Tibial nerve (tissue), 4 donors: ENCODE data around the gene MPST. TPM values are rescaled to one million over a fixed set of nuclear protein-coding genes. Genes with fewer than 3 reads are reported as not detected.

Experiments
- DNase-seq, 2 donors: peaks; one replicate each; pipeline ENCODE4 v3.0.0-alpha.2; 2019; ENCODE audit warnings: low spot score in 2 of 2
- H3K27ac ChIP-seq, 4 donors: fragments of 200-600 bp; sonication (generic) in 3 of 4; one replicate each; pipeline ENCODE4 v1.5.1; 2017 to 2019; ENCODE audit warnings: mild to moderate bottlenecking in 1 of 4
- H3K27me3 ChIP-seq, 2 donors: fragments of 200-600 bp; sonication (generic) in 1 of 2; one replicate each; pipeline versions ENCODE4 v1.5.1 to v1.6.0; 2017 to 2019
- H3K36me3 ChIP-seq, 3 donors: fragments of 200-600 bp; sonication (generic); one replicate each; pipeline ENCODE4 v1.5.1; 2018 to 2019
- H3K4me1 ChIP-seq, 4 donors: fragments of 200-600 bp; sonication (generic) in 3 of 4; one replicate each; pipeline ENCODE4 v1.5.1; 2017 to 2019
- H3K4me3 ChIP-seq, 4 donors: fragments of 200-600 bp; sonication (generic) in 3 of 4; one replicate each; pipeline ENCODE4 v1.5.1; 2017 to 2019; ENCODE audit warnings: mild to moderate bottlenecking in 1 of 4, moderate library complexity in 1 of 4
- H3K9me3 ChIP-seq, 4 donors: fragments of 200-600 bp; sonication (generic) in 3 of 4; one replicate each; pipeline ENCODE4 v1.5.1; 2017 to 2019
- CTCF ChIP-seq, 5 experiments: fragments of 200-600 bp in 3 of 5; fragments of 450-650 bp in 2 of 5; sonication (generic) in 3 of 5; IDR thresholded peaks; one replicate each; pipeline ENCODE4 v1.5.1; 2016 to 2019; ENCODE audit warnings: antibody characterized with exemption in 5 of 5, mild to moderate bottlenecking in 3 of 5, moderate library complexity in 2 of 5
- EP300 ChIP-seq, 2 donors: sonication (generic); formaldehyde crosslinking; IDR thresholded peaks; one replicate each; pipeline ENCODE4 v1.6.1; 2017; ENCODE audit warnings: antibody characterized with exemption in 2 of 2, mild to moderate bottlenecking in 1 of 2
- POLR2A ChIP-seq, 2 donors: fragments of 450-650 bp; IDR thresholded peaks; one replicate each; pipeline ENCODE4 v1.6.1; 2017; ENCODE audit warnings: antibody characterized with exemption in 2 of 2, mild to moderate bottlenecking in 2 of 2, moderate library complexity in 2 of 2
- WGBS, 2 donors: methylation state at CpG; one replicate each; pipeline ENCODE4 v1.1.5; 2018; 5-methylcytosine and 5-hydroxymethylcytosine counted together
- total RNA-seq, 4 donors: library from RNA; depleted of rRNA; stranded (reverse); fragments of >200 nt; gene quantifications; one replicate each; pipeline ENCODE4 v1.1.0, GENCODE V29; 2016

MPST gene
- total RNA-seq, 4 donors from 2014 or later = 193 to 258 (median 199) TPM

- Histone ChIP-seq H3K9me3 (no peaks in the 10 kb centered on the region), H3K27ac (no peak overlapping the region), H3K27me3 (no peaks in the 10 kb centered on the region), H3K36me3 (peaks cover 0 to 47% (median 11%) of the 10 kb centered on the region in 3 donors), H3K4me3 (no peak overlapping the region), H3K4me1 (peaks cover 0 to 16% (median 0%) of the 10 kb centered on the region in 4 donors)
- WGBS, 2 donors = 70 to 72% methylated on average over 2 of the region's 2 CpGs
- TF ChIP-seq POLR2A (IDR thresholded peaks at IDR 0.05) (no peak), CTCF (IDR thresholded peaks at IDR 0.05) (no peak), EP300 (IDR thresholded peaks at IDR 0.05) (no peak)
- DNase-seq = no peak
Observed at GRCh38 chr22:37032134-37032534, 12.6 kb downstream of the MPST start.

- DNase-seq = peak in 1 of 2 donors; percentile 22
- H3K9me3 ChIP-seq = no peaks in the 10 kb centered on the region
- no peaks in the 10 kb centered on the region for H3K27me3 ChIP-seq
- H3K4me1 ChIP-seq = peaks cover 0 to 16% (median 0%) of the 10 kb centered on the region in 4 donors
- TF ChIP-seq CTCF (IDR thresholded peaks at IDR 0.05) (no peak), POLR2A (IDR thresholded peaks at IDR 0.05) (no peak), EP300 (IDR thresholded peaks at IDR 0.05) (peak in 1 of 2 donors; percentile 15)
- no peak overlapping the region for H3K4me3 ChIP-seq
- peaks cover 0 to 40% (median 7%) of the 10 kb centered on the region in 3 donors for H3K36me3 ChIP-seq
- H3K27ac ChIP-seq = no peak overlapping the region
- 53 to 66% methylated on average over 18 of the region's 18 CpGs for whole genome bisulfite sequencing, 2 donors
Observed at GRCh38 chr22:37032535-37033460, 13.3 kb downstream of the MPST start.

GRCh38 chr22:37033605-37034430 lies 14.3 kb downstream of the MPST start:
- no peak for DNase-seq
- Histone ChIP-seq H3K9me3 (no peaks in the 10 kb centered on the region), H3K4me3 (no peak overlapping the region), H3K27ac (no peak overlapping the region), H3K36me3 (peaks cover 0 to 30% (median 7%) of the 10 kb centered on the region in 3 donors), H3K27me3 (no peaks in the 10 kb centered on the region), H3K4me1 (peaks cover 0 to 16% (median 0%) of the 10 kb centered on the region in 4 donors)
- TF ChIP-seq EP300 (IDR thresholded peaks at IDR 0.05) (no peak), POLR2A (IDR thresholded peaks at IDR 0.05) (no peak), CTCF (IDR thresholded peaks at IDR 0.05) (no peak)
- WGBS, 2 donors = 72 to 80% methylated on average over 22 to 23 of the region's 23 CpGs

- Histone ChIP-seq H3K36me3 (peaks cover 0 to under 1% (median 0%) of the 10 kb centered on the region in 3 donors), H3K4me1 (peaks cover 0 to 8% (median 0%) of the 10 kb centered on the region in 4 donors), H3K4me3 (no peak overlapping the region), H3K27ac (no peak overlapping the region), H3K9me3 (no peaks in the 10 kb centered on the region), H3K27me3 (no peaks in the 10 kb centered on the region)
- no peak for DNase-seq
- TF ChIP-seq EP300 (IDR thresholded peaks at IDR 0.05) (no peak), CTCF (IDR thresholded peaks at IDR 0.05) (no peak), POLR2A (IDR thresholded peaks at IDR 0.05) (no peak)
- 82 to 86% methylated on average over 11 of the region's 11 CpGs for WGBS, 2 donors
Observed at GRCh38 chr22:37036655-37037377, 17.3 kb downstream of the MPST start.
